Astrocyte (in vitro differentiated cells and primary cell): ENCODE data around the gene STX4.

Source experiments
- EZH2 ChIP-seq: IDR thresholded peaks from 2 replicates; pipeline ENCODE4 v1.6.1; 2012; ENCODE audit warnings: mild to moderate bottlenecking, low read length, inconsistent platforms; ENCODE audit not compliant: insufficient read depth
- TF ChIP-seq, protein P1 (sequence below): IDR thresholded peaks from 2 replicates; pipeline ENCODE4 v1.5.1; 2011; ENCODE audit warnings: low read depth, mild to moderate bottlenecking, inconsistent platforms, low read length, moderate library complexity; ENCODE audit not compliant: insufficient read depth

- TF ChIP-seq, protein P1, sequence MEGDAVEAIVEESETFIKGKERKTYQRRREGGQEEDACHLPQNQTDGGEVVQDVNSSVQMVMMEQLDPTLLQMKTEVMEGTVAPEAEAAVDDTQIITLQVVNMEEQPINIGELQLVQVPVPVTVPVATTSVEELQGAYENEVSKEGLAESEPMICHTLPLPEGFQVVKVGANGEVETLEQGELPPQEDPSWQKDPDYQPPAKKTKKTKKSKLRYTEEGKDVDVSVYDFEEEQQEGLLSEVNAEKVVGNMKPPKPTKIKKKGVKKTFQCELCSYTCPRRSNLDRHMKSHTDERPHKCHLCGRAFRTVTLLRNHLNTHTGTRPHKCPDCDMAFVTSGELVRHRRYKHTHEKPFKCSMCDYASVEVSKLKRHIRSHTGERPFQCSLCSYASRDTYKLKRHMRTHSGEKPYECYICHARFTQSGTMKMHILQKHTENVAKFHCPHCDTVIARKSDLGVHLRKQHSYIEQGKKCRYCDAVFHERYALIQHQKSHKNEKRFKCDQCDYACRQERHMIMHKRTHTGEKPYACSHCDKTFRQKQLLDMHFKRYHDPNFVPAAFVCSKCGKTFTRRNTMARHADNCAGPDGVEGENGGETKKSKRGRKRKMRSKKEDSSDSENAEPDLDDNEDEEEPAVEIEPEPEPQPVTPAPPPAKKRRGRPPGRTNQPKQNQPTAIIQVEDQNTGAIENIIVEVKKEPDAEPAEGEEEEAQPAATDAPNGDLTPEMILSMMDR, result no peak
- TF ChIP-seq EZH2, result no peak
These were observed 35.3 kb upstream of the STX4 start for GRCh38 chr16:30997725-30998711.
